ENCODE results near the gene MMP28.
"Not testable (repeated sequence)": the region's sequence is repeated elsewhere in the genome, so short reads cannot be mapped to it uniquely, and the experiment has no call there.

MMP28 gene

DNA sequence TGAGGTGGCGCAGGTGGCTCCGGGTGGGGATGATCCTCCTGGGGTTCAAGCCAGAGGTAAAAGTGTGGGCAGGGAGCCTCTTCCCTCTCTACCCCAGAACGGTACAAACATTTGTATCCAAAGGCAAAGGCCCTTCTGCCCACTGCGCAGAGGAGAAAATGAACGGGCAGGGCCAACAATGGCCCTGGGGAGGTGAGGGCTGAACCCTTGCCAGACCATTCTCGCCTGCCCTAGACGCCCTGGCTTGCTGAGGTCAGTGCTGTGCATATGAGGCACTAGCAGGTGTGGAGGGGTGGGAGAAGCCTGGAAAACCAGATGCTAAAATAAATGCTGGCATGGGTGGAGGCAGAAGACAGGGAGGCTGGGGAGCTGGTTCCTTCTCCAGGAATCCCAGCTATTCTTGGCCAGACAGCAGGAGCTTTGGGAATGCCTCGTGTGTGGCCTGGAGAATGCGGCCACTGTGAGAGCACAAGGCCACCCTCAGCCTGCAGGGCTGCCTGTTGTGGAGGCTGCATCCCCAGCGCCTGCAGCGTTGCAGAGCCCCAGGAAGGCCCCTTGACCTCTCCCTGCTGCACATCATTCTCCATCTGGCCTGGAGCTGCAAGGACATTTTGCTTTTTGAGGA is 30.2 kb downstream of the MMP28 start:
- no peak for DNase-seq

DNA sequence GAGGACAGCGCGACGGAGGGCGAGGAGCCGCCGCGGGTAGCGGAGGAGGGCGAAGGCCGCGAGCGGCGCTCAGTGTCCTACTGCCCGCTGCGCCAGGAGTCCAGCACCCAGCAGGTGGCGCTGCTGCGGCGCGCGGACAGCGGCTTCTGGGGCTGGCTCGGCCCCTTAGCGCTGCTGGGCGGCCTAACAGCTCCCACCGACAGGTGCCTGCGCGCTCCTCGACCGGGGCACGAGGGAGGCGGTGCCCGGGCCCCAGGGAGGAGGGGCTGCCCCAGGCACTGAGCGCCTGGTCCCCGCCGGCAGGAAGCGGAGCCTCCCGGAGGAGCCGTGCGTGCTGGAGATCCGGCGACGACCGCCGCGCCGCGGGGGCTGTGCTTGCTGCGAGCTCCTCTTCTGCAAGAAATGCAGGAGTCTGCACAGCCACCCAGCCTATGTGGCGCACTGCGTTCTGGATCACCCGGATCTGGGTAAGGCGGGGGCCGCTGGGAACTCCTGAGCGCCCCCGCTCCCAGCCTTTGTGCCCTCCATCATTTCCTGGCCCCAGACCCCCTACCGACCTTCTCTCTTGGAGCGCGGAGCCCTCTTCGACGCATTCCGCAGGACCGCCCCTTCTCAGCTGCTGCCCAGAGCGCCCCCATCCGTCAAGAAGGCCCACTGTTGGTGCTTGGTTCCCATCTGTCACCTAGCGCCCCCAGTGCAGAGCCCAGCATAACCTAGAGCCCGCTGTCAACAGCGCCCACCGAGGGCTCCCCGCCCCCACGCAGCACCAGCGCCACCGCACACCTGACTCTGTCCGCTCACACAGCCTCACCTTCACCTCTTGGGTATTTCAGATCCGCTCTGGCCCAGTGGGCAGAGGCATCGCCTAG is 31.1 kb downstream of the MMP28 start:
- peak; percentile 85 for DNase-seq

DNA sequence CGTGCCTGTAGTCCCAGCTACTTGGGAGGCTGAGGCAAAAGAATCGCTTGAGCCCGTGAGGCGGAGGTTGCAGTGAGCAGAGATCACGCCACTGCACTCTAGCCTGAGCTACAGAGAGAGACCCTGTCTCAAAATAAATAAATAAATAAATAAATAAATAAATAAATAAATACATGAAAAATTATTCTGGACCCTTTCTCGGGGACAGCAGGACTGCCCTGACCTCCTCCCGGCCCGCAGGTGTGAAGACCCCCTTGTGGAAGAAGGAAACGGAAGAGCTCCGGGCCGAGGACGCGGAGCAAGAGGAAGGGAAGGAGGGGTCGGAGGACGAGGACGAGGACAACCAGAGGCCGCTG is 31.7 kb downstream of the MMP28 start:
- DNase-seq, result no peak

DNA sequence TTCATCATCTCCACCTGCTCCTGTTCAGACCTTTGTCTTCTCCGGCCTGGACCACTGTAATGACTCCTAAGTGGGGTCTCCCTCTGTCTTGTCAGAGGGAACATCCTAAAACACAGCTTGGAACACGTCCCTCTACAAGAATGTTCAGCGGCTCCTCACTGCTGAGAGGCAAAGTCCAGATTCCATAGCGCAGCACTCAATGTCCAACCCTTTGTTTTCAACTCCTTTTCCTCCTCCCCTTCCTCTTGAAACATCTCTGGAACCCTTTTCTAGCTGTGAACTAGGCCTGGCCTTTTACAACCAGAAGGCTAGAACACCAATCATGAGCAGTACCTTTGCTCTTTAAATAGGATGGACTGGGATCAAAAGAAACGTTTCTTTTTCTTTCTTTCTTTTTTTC is 33.8 kb downstream of the MMP28 start:
- DNase-seq, result no peak

DNA sequence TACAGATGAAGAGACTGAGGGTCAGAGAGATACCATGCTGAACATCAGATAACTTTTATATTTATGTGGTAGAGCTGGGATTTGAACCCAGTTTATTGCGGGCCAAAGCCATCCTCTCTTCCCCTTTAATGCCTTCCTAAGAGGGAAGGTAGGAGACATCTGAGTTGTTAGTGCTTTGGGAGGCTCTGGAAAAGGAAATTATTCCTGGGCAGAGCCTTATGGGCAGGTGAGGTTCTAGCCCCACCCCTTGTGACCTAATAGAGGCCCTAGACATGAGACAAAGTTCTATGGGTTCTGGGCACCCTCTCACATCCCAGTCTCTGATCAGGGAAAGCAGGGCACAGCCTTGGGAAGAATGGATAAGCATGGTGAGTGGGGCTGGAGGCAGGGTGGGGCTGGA is 34.9 kb downstream of the MMP28 start, which contains the start of gene C17orf50:
TSS of gene C17orf50 (plus strand) at position 301 of the 400 bp plus-strand sequence. CDS start at position 356, 55 bp downstream.
- DNase-seq, result no peak

DNA sequence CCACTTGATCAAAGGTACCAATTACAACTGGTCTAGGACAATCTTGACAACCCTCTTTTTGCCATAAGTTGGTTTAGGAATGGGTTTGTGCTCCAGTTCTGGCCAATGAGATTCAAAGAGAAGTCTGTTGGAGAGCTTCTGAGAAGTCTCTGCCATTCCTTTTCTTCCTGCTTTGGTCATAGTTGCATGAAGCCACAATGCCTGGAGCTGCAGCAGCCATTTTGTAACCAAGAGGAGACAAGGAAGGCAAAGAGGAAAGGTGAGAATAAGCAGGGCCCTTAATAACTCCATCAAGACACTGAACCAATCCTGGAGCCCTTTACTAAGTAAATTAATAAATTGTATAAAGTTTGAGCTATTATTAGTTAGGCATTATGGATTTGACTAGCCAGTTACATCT is 38.2 kb downstream of the MMP28 start:
- DNase-seq, result no peak

GRCh38 chr17:35752945-35753764 is 42.3 kb downstream of the MMP28 start, which contains the start of gene GAS2L2:
TSS of gene GAS2L2 (minus strand) at chr17:35753239. CDS start at chr17:35752850, 389 bp downstream.
- no peak for DNase-seq

- DNase-seq, result peak; percentile 34
Observed at GRCh38 chr17:35752471-35752870, 43.0 kb downstream of the MMP28 start.

- DNase-seq, result not testable (repeated sequence)
Observed at GRCh38 chr17:35751541-35751940, 43.9 kb downstream of the MMP28 start.

DNA sequence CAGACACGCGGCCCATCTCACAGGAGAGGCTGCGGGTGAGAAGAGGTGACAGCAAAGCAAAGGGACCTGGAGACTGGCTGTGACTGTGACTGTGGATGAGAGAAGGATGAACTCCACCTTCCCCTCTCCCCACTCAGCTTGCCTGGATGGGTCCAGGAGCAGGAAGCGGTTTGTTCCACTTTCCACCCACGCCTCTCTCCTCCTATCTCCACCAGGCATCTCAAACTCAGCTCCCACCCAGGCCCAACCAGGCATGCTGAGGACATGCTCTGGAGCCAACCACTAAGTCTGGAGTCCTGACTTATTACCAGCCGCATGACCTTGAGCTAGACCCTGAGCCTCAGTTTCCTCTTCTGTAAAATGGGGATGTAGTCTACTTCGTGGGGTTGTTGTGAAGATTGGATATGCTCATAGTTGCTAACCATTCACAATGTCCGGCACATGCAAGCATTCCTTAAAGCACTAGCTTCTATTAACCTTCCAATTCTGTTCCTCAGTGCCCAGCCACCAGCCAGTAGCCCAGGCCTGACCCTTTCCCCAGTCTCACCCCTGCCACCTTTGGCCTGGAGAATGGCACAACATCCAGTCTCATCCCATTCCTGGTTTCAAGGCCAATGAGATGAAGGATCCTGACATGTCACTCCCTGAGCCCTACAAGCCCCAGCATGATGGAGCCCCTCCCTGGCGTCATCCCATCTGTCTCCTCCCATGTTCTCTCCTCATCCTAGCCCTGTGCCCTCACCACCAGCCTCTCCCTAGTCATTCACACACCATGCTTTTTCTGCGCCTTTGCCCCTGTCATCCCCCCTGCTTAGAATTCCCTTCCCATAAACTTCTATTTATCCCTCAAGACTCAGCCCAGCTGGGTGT is 44.7 kb downstream of the MMP28 start:
- DNase-seq, result no peak

- no peak for DNase-seq
Observed at GRCh38 chr17:35749560-35750412, 45.7 kb downstream of the MMP28 start.

GRCh38 chr17:35748979-35749378 is 46.5 kb downstream of the MMP28 start:
- DNase-seq, result no peak

DNA sequence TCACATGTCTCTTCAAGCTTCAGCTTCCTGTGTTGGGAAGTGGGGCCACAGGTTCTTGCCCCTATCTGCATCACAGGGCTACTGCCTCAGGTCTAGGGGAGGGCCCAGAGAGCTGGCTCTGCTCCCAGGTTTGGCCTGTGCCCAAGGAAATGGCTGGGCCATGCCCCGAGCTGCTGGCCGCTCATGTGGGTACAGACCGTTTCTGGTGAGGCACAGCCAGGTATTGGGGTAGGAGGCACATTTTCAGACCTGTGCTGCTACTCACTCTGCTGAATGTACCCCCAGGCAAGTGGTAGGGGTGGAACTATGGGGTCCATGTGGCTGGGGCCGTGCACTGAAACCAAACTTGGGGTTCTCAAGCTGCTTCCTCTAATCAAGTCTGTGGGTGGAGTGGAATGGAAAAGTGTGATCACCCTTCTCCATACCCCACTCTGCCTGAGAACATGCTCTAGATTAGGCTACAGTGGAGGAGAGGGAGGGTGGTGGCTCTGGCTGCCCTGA is 47.0 kb downstream of the MMP28 start:
- DNase-seq, result no peak

DNA sequence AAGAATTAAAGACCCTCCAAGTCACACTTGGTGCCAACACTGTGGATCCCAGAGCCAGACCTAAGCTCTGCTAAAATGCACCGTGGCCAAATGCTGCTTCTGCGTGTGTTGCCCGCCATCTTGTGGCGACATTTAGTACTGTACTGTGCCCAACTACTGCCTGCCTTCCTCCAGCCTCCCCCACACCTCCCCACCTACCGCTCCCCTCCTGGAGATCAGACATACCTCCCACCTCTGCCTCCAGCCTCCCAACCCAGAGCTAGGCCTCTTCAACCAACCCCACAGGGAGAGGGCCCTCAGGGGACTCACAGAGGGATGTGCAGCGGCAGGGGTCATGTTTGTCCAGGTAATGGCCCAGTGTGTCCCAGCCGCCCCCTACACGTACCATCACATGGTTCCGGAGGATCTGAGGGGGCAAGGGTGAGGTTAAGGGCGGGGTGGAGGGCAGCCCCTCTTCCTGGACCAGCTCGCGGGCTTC is 47.9 kb downstream of the MMP28 start:
- peak; percentile 56 for DNase-seq

GRCh38 chr17:35745749-35746320 is 49.6 kb downstream of the MMP28 start:
- DNase-seq, result no peak

- no peak for DNase-seq
Observed at GRCh38 chr17:35745246-35745645, 50.2 kb downstream of the MMP28 start.

GRCh38 chr17:35744830-35745229 is 50.6 kb downstream of the MMP28 start:
- no peak for DNase-seq

DNA sequence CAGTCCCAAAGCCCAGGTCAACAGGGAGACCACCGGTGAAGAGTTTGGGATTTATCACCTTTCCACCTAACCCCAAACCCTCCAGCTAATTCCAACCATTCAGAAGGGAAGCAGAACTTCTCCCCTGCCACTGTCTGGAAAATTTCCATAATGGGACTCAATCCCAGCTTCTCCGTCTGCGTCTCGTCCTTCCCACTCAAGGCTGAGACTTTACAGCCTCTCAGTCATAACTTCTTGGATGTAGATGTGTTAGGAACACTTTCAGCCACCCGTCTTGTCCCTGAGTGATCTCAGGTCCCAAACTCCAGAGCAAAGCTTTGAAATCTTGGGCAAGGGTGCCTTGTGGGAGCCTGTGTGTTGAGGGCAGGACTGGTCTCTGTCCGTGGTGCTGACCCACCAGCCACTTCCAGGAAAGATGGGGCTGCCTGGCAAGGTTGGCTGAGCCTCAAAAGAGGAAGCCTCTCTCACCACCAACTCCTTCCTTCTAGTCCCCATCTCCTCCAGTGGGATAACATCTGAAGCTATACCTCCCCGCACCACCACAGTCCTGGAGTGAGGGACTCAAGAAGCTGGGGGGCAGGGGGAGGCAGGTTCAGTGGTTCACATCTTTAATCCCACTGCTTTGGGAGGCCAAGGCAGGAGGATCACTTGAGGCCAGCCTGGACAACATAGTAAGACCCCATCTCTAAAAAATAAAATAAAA is 51.7 kb downstream of the MMP28 start:
- DNase-seq, result no peak

DNA sequence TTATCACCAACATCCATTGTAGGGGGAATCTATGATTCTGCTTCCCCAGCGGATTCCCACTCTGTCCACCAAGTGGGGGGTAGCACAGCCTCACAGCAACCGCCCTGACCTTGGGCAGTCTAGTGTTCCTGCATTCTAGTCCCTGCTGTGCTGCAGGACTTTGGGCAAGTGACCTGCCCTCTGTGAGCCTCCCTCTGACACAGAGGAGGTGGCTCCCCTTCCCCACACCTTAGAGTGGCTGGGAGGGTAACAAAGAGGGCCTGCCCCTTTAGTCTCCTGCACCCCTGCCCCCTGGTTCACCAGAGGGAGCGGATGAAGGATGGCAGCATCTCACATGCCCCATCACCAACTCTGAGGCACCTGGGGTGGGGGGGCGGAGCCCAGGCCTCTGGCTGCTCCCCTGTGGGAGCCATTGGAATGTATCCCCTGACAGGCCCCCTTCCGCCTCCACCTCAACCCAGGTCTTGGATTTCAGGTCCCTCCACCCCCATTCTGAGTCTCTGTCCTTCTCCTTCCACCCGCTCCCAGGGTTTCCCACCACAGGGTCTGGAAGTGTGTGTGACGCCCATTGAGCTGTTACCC is 52.5 kb downstream of the MMP28 start:
- DNase-seq, result no peak

DNA sequence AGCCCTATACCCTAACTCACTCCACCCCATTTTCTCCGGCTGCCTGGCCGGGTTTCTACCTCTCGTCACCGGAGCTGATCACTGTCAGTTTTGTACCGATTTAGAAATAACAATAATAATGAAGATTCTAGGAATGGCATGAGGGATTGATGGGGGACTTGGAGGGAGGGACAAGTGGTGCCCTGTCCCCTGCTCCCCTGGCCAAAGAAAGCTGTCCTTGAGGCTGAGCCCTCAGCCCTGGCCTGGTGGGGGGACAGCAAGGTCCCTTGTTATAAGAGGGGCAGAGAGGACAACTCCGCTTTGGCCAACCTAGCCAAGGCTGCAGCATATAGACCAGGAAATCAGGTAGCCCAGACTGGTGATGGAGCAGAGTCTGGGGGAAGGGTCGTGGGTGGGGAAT is 52.9 kb downstream of the MMP28 start:
- DNase-seq, result no peak
